Measurements from ENCODE around the gene ETFDH. TPM values are rescaled to one million over a fixed set of nuclear protein-coding genes. Genes with fewer than 3 reads are reported as not detected.

Gene ETFDH
- total and polyA plus RNA-seq, 9 of the 15 experiments (the other 6 are each of a cell fraction or from before 2014, with no cell fraction given) = 14.6 to 33.6 (median 25.9) TPM

DNA sequence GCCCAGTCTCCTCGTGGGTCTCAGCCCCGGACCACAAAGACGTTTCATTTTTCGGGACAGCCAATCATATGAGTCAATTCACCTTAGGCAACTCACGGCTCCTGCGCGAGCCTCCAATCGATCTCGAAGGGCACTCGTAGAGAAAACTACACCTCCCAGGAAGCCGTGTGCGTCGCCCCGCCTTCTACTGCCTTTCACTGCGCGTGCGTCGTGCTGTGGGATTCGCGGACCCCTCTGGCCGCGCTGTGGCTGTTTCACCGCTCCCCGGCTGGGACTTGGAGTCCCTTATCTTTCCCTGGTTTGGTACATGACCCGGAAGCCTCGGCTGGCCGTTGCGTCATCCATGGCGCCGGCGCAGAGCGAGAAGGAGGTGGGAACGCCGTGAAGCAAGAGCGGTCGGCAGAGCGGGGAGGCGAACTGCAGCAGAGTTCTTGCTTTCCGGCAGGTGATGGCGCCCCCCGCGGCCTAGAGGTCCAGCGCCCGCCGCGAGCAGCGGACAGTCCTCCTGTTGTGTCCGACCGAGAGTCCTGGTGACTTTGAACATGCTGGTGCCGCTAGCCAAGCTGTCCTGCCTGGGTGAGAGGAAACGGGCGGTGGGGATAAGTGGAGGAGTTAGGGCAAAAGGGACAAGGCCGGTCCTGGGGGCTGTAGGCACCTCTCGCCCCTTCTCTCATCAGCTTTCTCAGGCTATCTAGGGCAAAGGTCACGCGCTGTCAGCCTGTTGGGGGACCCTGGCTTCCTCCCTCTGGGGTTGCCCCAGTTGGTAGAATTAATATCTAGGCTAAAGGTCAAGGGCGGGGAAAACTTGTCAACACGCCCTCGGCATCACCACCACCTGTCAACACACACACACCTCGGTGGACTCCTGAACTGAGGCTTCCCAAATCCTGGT lies at the start of gene ETFDH (continued):
- TF ChIP-seq, protein P1, sequence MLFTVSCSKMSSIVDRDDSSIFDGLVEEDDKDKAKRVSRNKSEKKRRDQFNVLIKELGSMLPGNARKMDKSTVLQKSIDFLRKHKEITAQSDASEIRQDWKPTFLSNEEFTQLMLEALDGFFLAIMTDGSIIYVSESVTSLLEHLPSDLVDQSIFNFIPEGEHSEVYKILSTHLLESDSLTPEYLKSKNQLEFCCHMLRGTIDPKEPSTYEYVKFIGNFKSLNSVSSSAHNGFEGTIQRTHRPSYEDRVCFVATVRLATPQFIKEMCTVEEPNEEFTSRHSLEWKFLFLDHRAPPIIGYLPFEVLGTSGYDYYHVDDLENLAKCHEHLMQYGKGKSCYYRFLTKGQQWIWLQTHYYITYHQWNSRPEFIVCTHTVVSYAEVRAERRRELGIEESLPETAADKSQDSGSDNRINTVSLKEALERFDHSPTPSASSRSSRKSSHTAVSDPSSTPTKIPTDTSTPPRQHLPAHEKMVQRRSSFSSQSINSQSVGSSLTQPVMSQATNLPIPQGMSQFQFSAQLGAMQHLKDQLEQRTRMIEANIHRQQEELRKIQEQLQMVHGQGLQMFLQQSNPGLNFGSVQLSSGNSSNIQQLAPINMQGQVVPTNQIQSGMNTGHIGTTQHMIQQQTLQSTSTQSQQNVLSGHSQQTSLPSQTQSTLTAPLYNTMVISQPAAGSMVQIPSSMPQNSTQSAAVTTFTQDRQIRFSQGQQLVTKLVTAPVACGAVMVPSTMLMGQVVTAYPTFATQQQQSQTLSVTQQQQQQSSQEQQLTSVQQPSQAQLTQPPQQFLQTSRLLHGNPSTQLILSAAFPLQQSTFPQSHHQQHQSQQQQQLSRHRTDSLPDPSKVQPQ (CRISPR knock-in tag; IDR thresholded peaks at IDR 0.05; ENCODE audit: borderline replicate concordance) = no peak
- TF ChIP-seq ARID1B (IDR thresholded peaks at IDR 0.05) (peak; percentile 53; the same call in 1 of the 2 replicates), CREBBP (IDR thresholded peaks at IDR 0.05; ENCODE audit: low read depth, low read length) (no peak), SNRNP70 (optimal IDR thresholded peaks at IDR 0.05; ENCODE audit: low read depth, low read length) (no peak), STAT5B (CRISPR knock-in tag; IDR thresholded peaks at IDR 0.05) (no peak), IRF2 (CRISPR knock-in tag; IDR thresholded peaks at IDR 0.05) (no peak), MCM3 (IDR thresholded peaks at IDR 0.05) (no peak), TGIF2 (CRISPR knock-in tag; IDR thresholded peaks at IDR 0.05) (no peak), NCOR1 (IDR thresholded peaks at IDR 0.05) (peak; percentile 77), HBP1 (CRISPR knock-in tag; IDR thresholded peaks at IDR 0.05) (no peak)
- TF ChIP-seq, protein P2, sequence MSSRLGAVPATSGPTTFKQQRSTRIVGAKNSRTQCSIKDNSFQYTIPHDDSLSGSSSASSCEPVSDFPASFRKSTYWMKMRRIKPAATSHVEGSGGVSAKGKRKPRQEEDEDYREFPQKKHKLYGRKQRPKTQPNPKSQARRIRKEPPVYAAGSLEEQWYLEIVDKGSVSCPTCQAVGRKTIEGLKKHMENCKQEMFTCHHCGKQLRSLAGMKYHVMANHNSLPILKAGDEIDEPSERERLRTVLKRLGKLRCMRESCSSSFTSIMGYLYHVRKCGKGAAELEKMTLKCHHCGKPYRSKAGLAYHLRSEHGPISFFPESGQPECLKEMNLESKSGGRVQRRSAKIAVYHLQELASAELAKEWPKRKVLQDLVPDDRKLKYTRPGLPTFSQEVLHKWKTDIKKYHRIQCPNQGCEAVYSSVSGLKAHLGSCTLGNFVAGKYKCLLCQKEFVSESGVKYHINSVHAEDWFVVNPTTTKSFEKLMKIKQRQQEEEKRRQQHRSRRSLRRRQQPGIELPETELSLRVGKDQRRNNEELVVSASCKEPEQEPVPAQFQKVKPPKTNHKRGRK (tag; IDR thresholded peaks at IDR 0.05) = no peak
- TF ChIP-seq, protein P3, sequence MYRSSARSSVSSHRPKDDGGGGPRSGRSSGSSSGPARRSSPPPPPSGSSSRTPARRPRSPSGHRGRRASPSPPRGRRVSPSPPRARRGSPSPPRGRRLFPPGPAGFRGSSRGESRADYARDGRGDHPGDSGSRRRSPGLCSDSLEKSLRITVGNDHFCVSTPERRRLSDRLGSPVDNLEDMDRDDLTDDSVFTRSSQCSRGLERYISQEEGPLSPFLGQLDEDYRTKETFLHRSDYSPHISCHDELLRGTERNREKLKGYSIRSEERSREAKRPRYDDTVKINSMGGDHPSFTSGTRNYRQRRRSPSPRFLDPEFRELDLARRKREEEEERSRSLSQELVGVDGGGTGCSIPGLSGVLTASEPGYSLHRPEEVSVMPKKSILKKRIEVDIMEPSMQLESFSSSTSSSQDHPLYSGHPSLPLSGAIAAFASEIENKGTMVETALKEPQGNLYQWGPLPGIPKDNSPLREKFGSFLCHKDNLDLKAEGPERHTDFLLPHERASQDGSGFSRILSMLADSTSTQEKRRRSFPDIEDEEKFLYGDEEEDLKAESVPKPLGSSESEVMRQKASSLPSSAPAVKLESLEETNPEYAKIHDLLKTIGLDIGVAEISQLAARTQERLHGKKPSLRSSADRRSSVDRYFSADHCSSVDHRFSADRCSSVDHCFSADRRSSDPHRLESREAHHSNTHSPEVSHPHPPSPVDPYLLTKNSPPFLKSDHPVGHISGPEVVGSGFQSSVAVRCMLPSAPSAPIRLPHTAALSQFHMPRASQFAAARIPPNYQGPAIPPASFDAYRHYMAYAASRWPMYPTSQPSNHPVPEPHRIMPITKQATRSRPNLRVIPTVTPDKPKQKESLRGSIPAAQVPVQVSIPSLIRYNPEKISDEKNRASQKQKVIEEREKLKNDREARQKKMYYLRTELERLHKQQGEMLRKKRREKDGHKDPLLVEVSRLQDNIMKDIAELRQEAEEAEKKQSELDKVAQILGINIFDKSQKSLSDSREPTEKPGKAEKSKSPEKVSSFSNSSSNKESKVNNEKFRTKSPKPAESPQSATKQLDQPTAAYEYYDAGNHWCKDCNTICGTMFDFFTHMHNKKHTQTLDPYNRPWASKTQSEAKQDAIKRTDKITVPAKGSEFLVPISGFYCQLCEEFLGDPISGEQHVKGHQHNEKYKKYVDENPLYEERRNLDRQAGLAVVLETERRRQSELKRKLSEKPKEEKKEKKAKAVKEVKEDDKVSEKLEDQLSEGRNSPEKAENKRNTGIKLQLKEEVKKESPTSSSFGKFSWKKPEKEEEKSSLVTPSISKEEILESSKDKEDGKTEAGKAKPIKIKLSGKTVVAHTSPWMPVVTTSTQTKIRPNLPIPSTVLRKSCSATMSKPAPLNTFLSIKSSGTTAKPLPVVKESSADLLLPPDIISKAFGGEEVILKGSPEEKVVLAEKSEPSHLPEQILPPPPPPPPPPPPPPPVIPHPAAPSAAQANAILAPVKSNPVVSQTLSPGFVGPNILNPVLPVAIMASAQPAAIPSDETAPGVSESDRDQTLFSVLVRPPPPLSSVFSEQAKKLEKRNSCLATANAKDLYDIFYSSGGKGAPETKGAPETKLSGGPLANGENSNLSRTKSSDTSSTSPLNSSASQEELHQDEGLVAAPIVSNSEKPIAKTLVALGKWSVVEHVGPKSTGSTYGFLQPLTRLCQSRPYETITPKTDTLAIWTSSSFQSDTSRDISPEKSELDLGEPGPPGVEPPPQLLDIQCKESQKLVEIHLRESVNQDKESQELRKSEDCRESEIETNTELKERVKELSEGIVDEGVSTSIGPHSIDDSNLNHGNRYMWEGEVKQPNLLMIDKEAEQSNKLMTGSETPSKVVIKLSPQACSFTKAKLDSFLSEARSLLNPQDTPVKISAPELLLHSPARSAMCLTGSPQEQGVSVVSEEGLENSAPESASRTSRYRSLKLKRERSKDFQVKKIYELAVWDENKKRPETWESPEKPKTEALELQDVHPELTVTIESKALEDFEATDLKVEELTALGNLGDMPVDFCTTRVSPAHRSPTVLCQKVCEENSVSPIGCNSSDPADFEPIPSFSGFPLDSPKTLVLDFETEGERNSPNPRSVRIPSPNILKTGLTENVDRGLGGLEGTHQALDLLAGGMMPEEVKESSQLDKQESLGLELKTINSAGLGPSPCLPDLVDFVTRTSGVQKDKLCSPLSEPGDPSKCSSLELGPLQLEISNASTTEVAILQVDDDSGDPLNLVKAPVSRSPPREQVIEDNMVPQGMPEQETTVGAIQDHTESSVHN (IDR thresholded peaks at IDR 0.05; ENCODE audit: borderline replicate concordance in 1 of 2, low read depth in 1 of 2) = peak in 1 of 2 experiments; percentile 47; a peak in 1 of 4 replicates

Data from K562 (cell line).